T47D (cell line): ENCODE data around the gene SHMT2.

Experiments
- DNase-seq, 2 experiments: peaks; one replicate each; pipeline versions ENCODE4 v3.0.0 to v3.0.0-alpha.2; 2011 to 2012; ENCODE audit warnings: low read depth in 1 of 2, low spot score in 1 of 2
- JUND ChIP-seq: IDR thresholded peaks from 2 replicates; pipeline ENCODE4 v1.6.1; 2012; ENCODE audit warnings: low read depth
- in situ Hi-C: cut with HindIII; loops from 2 replicates; pipeline ENCODE4 v1.10.0; 2016; ENCODE audit warnings: low sequenced_read_pairs, low pct_unique_long_range_greater_than_20kb

SHMT2 gene

DNA sequence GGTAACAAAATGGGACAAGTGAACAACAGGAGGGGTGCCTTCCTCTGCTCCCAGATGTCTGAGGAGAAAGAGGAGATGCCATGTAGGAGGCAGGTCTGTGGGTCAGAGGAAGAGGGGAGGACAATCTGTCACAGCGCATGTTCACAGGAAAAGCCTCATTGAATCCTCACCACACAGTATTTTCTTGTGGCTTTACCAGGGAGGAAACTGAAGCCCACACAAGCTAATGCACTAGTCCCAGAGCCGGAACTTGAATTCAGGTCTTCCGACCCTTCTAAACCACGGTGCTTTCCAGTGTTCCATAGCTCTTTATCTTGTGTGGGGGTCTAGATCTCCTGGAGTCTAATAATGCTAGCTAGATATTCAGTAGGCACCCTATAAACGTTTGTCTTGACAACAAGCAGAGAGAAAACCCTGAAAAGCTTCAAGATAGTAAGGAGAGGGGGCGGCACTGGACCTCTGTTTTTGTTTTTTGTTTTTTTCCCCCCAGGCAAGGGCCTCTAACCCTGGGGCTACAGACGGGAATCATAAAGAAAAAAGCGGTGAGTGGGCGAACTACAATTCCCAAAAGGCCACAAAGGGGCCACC, 371 bp upstream of the SHMT2 start:
- in situ Hi-C loops, result no loop called here
- DNase-seq, result no peak
- no peak for TF ChIP-seq JUND

DNA sequence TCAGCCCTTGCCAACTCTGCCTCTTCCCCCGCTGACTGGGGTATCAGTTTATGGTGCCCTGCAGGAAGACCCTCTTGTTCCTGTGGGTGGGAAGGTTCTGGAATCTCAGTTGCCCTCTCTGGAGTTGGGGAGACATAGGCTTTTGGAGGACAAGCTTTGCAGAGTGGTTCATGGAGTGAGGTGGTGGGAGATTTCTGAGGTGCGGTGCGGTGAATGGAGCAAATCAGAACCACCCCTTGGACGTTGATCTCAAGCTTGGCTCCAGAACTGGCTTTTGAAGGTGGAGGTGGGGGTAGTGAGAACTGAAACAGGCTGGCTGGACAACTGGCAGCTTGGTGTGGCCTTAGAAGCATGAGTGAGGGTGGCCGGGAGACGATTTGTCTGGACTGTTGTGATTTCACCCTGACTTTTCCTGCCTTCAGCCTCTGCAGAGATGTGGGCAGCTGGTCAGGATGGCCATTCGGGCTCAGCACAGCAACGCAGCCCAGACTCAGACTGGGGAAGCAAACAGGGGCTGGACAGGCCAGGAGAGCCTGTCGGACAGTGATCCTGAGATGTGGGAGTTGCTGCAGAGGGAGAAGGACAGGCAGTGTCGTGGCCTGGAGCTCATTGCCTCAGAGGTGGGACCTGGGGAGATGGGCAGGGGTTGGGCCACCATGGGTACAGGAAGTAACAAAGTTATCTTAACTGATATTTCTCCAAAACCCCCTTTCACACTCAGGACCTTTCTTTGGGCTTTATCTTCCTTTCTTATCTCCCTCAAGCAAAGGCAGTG, 1.1 kb downstream of the SHMT2 start:
- no peak for TF ChIP-seq JUND
- in situ Hi-C loops, result no loop called here
- DNase-seq, result no peak

DNA sequence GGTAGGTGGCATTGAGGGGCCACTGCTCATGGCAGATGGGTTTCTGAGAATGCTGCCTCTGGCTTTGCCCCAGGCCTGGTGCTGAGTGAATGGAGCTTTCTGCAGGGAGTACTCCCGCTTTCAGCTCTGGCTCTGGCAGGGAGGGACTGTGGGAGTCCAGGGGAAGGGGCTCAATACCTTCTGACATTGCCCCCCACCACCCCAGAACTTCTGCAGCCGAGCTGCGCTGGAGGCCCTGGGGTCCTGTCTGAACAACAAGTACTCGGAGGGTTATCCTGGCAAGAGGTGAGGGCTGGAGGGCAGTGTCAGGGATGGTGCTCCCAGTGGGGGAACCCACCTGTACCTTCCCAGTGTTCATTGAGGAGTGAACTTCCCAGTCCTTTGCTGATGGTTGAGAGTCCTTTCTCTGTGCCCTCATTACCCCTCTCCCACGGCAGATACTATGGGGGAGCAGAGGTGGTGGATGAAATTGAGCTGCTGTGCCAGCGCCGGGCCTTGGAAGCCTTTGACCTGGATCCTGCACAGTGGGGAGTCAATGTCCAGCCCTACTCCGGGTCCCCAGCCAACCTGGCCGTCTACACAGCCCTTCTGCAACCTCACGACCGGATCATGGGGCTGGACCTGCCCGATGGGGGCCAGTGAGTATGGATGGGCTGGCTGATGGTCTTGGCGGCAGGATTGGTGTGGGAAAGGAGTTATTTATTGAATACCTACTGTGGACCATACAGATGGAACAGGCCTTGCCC, 1.9 kb downstream of the SHMT2 start:
- no peak for DNase-seq
- TF ChIP-seq JUND, result no peak
- in situ Hi-C loops, result no loop called here

DNA sequence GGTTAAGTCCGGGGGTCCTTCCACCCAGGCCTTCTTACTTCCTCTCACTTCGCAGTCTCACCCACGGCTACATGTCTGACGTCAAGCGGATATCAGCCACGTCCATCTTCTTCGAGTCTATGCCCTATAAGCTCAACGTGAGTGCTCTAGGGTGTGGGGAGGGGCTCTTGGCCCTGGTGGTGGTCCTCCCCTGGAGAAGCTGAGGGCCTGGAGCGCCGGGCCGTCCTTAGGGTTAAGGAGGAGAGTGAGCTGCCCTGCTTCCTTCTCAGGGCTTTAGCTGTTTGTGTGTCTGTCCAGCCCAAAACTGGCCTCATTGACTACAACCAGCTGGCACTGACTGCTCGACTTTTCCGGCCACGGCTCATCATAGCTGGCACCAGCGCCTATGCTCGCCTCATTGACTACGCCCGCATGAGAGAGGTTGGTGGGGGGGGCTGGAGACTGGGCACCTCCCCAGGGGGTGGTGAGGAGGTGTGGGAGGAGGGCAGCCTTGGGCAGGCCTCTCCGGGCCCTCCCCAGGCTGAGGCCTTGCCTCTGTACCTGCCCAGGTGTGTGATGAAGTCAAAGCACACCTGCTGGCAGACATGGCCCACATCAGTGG, 2.7 kb downstream of the SHMT2 start:
- DNase-seq, result no peak
- TF ChIP-seq JUND, result no peak
- in situ Hi-C loops, result no loop called here

DNA sequence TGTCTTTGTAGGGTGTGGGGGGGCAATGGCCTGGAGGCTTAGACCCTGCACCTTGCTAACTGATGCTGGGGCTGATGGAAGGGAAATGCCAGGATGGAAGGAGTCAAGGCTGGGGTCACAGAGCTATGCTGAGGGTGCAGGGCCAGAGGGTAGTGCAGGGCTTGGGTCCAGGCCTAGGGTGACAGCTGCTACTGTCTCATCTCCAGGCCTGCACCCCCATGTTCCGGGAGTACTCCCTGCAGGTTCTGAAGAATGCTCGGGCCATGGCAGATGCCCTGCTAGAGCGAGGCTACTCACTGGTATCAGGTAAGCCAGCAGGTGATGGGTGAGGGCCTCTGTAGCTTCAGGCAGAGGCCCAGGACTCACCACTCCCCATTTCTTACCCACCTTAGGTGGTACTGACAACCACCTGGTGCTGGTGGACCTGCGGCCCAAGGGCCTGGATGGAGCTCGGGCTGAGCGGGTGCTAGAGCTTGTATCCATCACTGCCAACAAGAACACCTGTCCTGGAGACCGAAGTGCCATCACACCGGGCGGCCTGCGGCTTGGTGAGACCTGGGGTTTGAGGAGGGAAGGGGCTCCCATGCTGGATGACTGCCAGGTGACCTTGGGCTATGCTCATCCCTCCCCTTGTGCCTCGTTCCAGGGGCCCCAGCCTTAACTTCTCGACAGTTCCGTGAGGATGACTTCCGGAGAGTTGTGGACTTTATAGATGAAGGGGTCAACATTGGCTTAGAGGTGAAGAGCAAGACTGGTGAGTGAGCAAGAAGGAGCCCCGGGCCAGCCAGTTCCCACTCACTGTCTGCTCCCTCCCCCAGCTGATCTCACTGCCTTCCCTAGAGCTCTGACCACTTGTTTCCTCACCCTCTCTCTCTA, 4.1 kb downstream of the SHMT2 start:
- no peak for DNase-seq
- in situ Hi-C loops, result no loop called here
- TF ChIP-seq JUND, result no peak

DNA sequence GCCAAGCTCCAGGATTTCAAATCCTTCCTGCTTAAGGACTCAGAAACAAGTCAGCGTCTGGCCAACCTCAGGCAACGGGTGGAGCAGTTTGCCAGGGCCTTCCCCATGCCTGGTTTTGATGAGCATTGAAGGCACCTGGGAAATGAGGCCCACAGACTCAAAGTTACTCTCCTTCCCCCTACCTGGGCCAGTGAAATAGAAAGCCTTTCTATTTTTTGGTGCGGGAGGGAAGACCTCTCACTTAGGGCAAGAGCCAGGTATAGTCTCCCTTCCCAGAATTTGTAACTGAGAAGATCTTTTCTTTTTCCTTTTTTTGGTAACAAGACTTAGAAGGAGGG, 4.7 kb downstream of the SHMT2 start:
- in situ Hi-C loops, result no loop called here
- no peak for DNase-seq
- TF ChIP-seq JUND, result no peak

DNA sequence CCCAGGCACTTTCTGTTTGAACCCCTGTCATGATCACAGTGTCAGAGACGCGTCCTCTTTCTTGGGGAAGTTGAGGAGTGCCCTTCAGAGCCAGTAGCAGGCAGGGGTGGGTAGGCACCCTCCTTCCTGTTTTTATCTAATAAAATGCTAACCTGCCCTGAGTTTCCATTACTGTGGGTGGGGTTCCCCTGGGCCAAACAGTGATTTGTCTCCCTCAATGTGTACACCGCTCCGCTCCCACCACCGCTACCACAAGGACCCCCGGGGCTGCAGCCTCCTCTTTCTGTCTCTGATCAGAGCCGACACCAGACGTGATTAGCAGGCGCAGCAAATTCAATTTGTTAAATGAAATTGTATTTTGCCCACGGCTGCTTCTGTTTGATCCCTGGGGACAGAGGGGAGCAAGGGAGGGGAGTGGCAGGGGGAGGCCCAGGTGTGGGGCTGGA, 5.1 kb downstream of the SHMT2 start:
- DNase-seq, result no peak
- no peak for TF ChIP-seq JUND
- in situ Hi-C loops, result no loop called here

DNA sequence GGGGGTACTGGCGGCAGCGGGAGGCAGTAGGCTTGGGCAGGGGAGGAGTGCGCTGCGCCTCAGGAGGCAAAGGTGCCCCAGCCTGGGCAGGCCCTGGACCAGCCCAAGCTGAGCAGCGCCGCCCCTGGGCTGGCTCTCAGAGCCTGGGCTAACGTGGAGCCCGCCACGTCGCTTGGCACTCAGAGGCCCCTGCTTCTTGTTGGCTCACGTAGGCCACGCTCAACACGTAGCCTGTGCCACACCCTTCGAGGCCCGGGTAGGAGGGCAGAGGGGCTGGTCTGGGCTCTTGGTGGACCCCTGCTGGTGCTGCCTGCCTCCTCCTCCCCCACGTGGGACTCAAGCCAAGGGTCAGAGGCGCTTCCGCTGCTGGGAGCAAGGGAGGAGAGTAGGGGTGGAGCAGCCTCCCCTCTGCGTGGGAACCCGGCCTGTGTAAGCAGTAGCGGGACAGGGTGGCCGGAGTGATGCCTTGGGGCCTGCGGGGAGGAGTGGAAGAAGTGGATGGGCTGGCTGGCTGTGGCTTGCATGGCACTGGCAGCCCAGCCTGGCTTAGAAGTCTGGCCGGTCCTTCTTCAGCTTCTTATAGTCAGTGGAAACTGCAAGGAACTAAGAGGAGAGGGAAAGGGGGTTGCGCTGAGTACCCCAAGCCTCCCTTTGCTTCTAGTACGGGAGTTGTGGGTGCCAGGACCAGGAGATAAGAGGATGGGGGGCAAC, 5.7 kb downstream of the SHMT2 start:
- in situ Hi-C loops, result no loop called here
- no peak for TF ChIP-seq JUND
- no peak for DNase-seq

DNA sequence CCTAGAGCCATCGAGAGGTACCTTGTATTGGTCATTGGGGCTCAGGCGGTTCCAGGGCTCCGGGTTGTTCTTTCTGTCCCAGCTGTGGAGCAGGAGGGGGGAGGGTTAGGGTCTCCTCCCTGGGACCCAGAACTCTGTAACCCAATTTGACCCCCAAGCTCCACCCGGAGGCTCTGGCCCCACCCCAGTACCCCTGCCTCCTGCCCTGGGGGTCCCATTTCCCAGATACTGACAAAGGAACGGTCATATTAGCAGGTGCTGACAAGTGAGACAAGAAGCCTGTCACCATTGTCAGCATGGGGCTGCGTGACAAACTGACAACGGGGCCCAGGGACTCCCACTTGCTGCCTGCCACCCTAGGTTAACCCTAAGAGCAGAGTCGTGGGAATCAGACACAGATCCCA, 6.2 kb downstream of the SHMT2 start:
- no peak for DNase-seq
- in situ Hi-C loops, result no loop called here
- no peak for TF ChIP-seq JUND

DNA sequence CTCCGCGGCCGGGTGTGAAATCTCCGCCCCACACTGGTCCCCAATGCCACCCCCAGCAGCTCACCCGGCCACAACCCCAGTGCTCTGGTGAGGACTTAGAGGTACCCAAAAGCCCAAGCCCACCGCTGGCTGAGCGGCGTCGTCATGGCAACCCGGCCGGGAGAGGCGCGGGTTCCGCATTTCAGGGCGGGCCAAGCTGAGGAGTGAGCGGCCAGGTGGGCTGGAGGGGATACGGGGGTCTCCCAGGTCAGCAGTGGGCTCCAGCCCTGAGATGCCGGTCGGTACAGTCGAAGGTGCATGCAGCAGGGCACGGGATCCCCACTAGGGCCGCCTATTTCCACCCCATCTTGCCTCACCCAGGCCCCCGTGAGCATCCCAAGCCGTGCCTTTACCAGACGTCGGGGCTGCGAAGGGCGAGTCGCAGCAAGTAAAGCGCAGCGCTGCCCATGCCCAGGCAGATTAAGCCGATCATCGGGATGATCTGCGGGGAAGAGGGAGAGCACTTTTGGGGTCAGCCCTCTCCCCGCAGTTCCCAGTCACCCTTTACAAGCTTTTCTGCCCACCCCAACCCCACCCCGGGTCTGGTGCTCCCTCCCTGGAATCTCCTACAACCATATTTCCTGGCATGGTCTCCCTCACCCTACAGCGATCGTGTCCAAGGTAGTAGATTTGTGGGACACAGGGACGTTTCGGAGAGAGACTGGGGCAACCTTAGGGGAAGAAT, 6.9 kb downstream of the SHMT2 start:
- in situ Hi-C loops, result no loop called here
- TF ChIP-seq JUND, result no peak
- DNase-seq, result no peak
